ENCODE measurements around the gene LMOD2.

GRCh38 chr7:123709525-123709924 lies 53.9 kb downstream of the LMOD2 start:
- TF ChIP-seq POLR2AphosphoS5 (IDR thresholded peaks at IDR 0.05; ENCODE audit: borderline replicate concordance, low read depth, low read length) (no peak), EZH2 (IDR thresholded peaks at IDR 0.05) (no peak), FOXP2 (optimal IDR thresholded peaks at IDR 0.05; ENCODE audit: control extremely low read depth, extremely low read length, insufficient read depth) (no peak)
